ENCODE data around the gene TADA2B. TPM values are rescaled to one million over a fixed set of nuclear protein-coding genes. Genes with fewer than 3 reads are reported as not detected.
"Not testable (repeated sequence)": the region's sequence is repeated elsewhere in the genome, so short reads cannot be mapped to it uniquely, and the experiment has no call there.

TADA2B gene
- total and polyA plus RNA-seq, 2 of the 4 experiments (the other 2 are of a cell fraction), result 6.1 to 8.6 TPM

DNA sequence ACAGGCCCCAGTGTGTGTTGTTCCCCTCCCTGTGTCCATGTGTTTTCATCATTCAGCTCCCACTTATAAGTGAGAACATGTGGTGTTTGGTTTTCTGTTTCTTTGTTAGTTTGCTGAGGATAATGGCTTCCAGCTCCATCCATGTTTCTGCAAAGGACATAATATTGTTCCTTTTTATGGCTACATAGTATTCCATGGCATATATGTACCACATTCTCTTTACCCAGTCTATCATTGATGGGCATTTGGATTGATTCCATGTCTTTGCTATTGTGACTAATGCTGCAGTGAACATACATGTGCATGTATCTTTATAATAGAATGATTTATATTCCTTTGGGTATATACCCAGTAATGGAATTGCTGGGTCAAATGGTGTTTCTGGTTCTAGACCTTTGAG, 36.3 kb downstream of the TADA2B start:
- H4K8ac ChIP-seq (ENCODE audit: low read depth in 2 of 2, low read length in 2 of 2); H3K4ac ChIP-seq (ENCODE audit: low read depth, low read length); H3K56ac ChIP-seq (ENCODE audit: extremely low read depth, insufficient read depth, low read length); POLR2A ChIA-PET (ENCODE audit: unreplicated experiment); H2AFZ ChIP-seq (replicated peaks; ENCODE audit: low read length, poor library complexity); H3K79me1 ChIP-seq (ENCODE audit: low read depth in 1 of 2, low read length in 2 of 2); H4K91ac ChIP-seq (ENCODE audit: insufficient read depth, low read depth, low read length); H3K9ac ChIP-seq (ENCODE audit: low read depth, low read length); H3K9me3 ChIP-seq (ENCODE audit: control insufficient read depth, insufficient read depth, low read length); H3K23ac ChIP-seq (ENCODE audit: low read depth, low read length); H3K4me3 ChIP-seq (ENCODE audit: insufficient read depth, low read depth, low read length); H3K4me2 ChIP-seq (ENCODE audit: low read depth, low read length); H2AK9ac ChIP-seq (replicated peaks; ENCODE audit: low read depth, low read length, poor library complexity); H3K36me3 ChIP-seq (ENCODE audit: control insufficient read depth, insufficient read depth, low read length); H4K20me1 ChIP-seq (ENCODE audit: insufficient read depth, low read length); H2BK5ac ChIP-seq (ENCODE audit: low read depth, low read length, poor library complexity, severe bottlenecking); H2BK20ac ChIP-seq (ENCODE audit: low read depth, low read length); H3K9me1 ChIP-seq (ENCODE audit: insufficient read depth, low read length); H3K4me1 ChIP-seq (ENCODE audit: control insufficient read depth, insufficient read depth, low read length); intact Hi-C loops (cut with micrococcal nuclease); in situ Hi-C loops (cut with MboI; ENCODE audit: low sequenced_read_pairs); H2AK5ac ChIP-seq (ENCODE audit: low read depth, low read length); H2BK120ac ChIP-seq (ENCODE audit: low read depth, low read length); ATAC-seq (ENCODE audit: low read depth); BruUV-seq (replicated peaks); dilution Hi-C loops (cut with HindIII; ENCODE audit: low sequenced_read_pairs, unreplicated experiment); H2BK15ac ChIP-seq (ENCODE audit: low read depth, low read length); DNase-seq; H3K27ac ChIP-seq (ENCODE audit: insufficient read depth, low read length); H3K14ac ChIP-seq (replicated peaks; ENCODE audit: low read depth, low read length); H3K18ac ChIP-seq (ENCODE audit: low read depth, low read length); H4K5ac ChIP-seq (ENCODE audit: low read depth, low read length): not testable (repeated sequence)
- peaks cover 26% of the 10 kb centered on the region for H3K27me3 ChIP-seq (ENCODE audit: control insufficient read depth, insufficient read depth, low read length)
- CTCF ChIA-PET, result interaction anchor here (0.9 kb wide), 1 partner anchor 8 kb away, joined by 3 read pairs; no protein-coding TSS in a partner anchor

- in situ Hi-C loops (cut with MboI; ENCODE audit: low sequenced_read_pairs); ATAC-seq (ENCODE audit: low read depth); H4K8ac ChIP-seq (ENCODE audit: low read depth in 2 of 2, low read length in 2 of 2); H3K4me1 ChIP-seq (ENCODE audit: control insufficient read depth, insufficient read depth, low read length); H3K36me3 ChIP-seq (ENCODE audit: control insufficient read depth, insufficient read depth, low read length); H3K4me2 ChIP-seq (ENCODE audit: low read depth, low read length); H3K23ac ChIP-seq (ENCODE audit: low read depth, low read length); BruUV-seq (replicated peaks); H2BK20ac ChIP-seq (ENCODE audit: low read depth, low read length); H2BK5ac ChIP-seq (ENCODE audit: low read depth, low read length, poor library complexity, severe bottlenecking); H4K20me1 ChIP-seq (ENCODE audit: insufficient read depth, low read length); H2BK15ac ChIP-seq (ENCODE audit: low read depth, low read length); H3K4ac ChIP-seq (ENCODE audit: low read depth, low read length); dilution Hi-C loops (cut with HindIII; ENCODE audit: low sequenced_read_pairs, unreplicated experiment); H3K9me1 ChIP-seq (ENCODE audit: insufficient read depth, low read length); H3K14ac ChIP-seq (replicated peaks; ENCODE audit: low read depth, low read length); DNase-seq; H3K9ac ChIP-seq (ENCODE audit: low read depth, low read length); H3K4me3 ChIP-seq (ENCODE audit: insufficient read depth, low read depth, low read length); H2BK120ac ChIP-seq (ENCODE audit: low read depth, low read length); H4K91ac ChIP-seq (ENCODE audit: insufficient read depth, low read depth, low read length); POLR2A ChIA-PET (ENCODE audit: unreplicated experiment); H2AFZ ChIP-seq (replicated peaks; ENCODE audit: low read length, poor library complexity); H3K79me1 ChIP-seq (ENCODE audit: low read depth in 1 of 2, low read length in 2 of 2); H4K5ac ChIP-seq (ENCODE audit: low read depth, low read length); H3K9me3 ChIP-seq (ENCODE audit: control insufficient read depth, insufficient read depth, low read length); H2AK5ac ChIP-seq (ENCODE audit: low read depth, low read length); H3K18ac ChIP-seq (ENCODE audit: low read depth, low read length); H2AK9ac ChIP-seq (replicated peaks; ENCODE audit: low read depth, low read length, poor library complexity); H3K27ac ChIP-seq (ENCODE audit: insufficient read depth, low read length); H3K56ac ChIP-seq (ENCODE audit: extremely low read depth, insufficient read depth, low read length): not testable (repeated sequence)
- H3K27me3 ChIP-seq (ENCODE audit: control insufficient read depth, insufficient read depth, low read length), result peaks cover 29% of the 10 kb centered on the region
- CTCF ChIA-PET, result interaction anchor here (0.9 kb wide), 1 partner anchor 9 kb away, joined by 3 read pairs; no protein-coding TSS in a partner anchor
- no CpG with 5 or more reads among the region's 2 CpGs for WGBS, 2 experiments (ENCODE audit: extremely low coverage in 2 of 2, insufficient read length in 1 of 2)
- intact Hi-C loops (cut with micrococcal nuclease), result loop anchor here (5.0 kb wide), 1 partner anchor 748 kb away; no protein-coding TSS in a partner anchor
Measured at GRCh38 chr4:7079909-7080308, 36.7 kb downstream of the TADA2B start.

Data from IMR-90 (cell line).